SK-N-SH (cell line): ENCODE measurements around the gene NEK10.

Source experiments
- CTCF ChIP-seq: fragments of 200-600 bp; sonication (generic); IDR thresholded peaks from 2 replicates; pipeline ENCODE4 v1.6.1; 2017; ENCODE audit warnings: antibody characterized with exemption, mild to moderate bottlenecking, moderate library complexity
- ELF1 ChIP-seq: IDR thresholded peaks from 2 replicates; pipeline ENCODE4 v1.4.0; 2012
- EP300 ChIP-seq, 2 experiments: IDR thresholded peaks; 2 replicates each; pipeline versions ENCODE4 v1.4.0 to v1.6.1; 2012; ENCODE audit warnings: borderline replicate concordance in 1 of 2, low read depth in 1 of 2, low read length in 1 of 2
- FOXM1 ChIP-seq: IDR thresholded peaks from 2 replicates; pipeline ENCODE4 v1.4.0; 2012; ENCODE audit warnings: low read depth, mild to moderate bottlenecking
- RAD21 ChIP-seq: IDR thresholded peaks from 2 replicates; pipeline ENCODE4 v1.6.1; 2012; ENCODE audit warnings: mild to moderate bottlenecking, low read length
- RCOR1 ChIP-seq: fragments of 150-350 bp; IDR thresholded peaks from 2 replicates; pipeline ENCODE4 v1.6.1; 2017; ENCODE audit warnings: antibody characterized with exemption, low read length
- RFX5 ChIP-seq: IDR thresholded peaks from 2 replicates; pipeline ENCODE4 v1.6.1; 2012; ENCODE audit warnings: mild to moderate bottlenecking, improper control_type of control experiment, low read length
- SMC3 ChIP-seq: IDR thresholded peaks from 2 replicates; pipeline ENCODE4 v1.6.1; 2012; ENCODE audit warnings: low read depth, low read length, improper control_type of control experiment
- TAF1 ChIP-seq: IDR thresholded peaks from 2 replicates; pipeline ENCODE4 v1.6.1; 2012; ENCODE audit warnings: low read depth, mild to moderate bottlenecking, low read length, moderate library complexity, borderline replicate concordance
- USF1 ChIP-seq: IDR thresholded peaks from 2 replicates; pipeline ENCODE4 v1.4.0; 2012; ENCODE audit warnings: low read depth, borderline replicate concordance
- YY1 ChIP-seq: IDR thresholded peaks from 2 replicates; pipeline ENCODE4 v1.4.0; 2012; ENCODE audit warnings: low read depth, mild to moderate bottlenecking

- TF ChIP-seq EP300 (IDR thresholded peaks at IDR 0.05; ENCODE audit: borderline replicate concordance in 1 of 2, low read depth in 1 of 2, low read length in 1 of 2) (no peak), RCOR1 (no peak), SMC3 (no peak), CTCF (no peak), TAF1 (no peak), USF1 (no peak), FOXM1 (no peak), ELF1 (no peak), RFX5 (no peak), RAD21 (no peak), YY1 (no peak)
Observed at GRCh38 chr3:27174530-27174929, 194.7 kb downstream of the NEK10 start.
